ENCODE data around the gene LDHD.

Gene LDHD

DNA sequence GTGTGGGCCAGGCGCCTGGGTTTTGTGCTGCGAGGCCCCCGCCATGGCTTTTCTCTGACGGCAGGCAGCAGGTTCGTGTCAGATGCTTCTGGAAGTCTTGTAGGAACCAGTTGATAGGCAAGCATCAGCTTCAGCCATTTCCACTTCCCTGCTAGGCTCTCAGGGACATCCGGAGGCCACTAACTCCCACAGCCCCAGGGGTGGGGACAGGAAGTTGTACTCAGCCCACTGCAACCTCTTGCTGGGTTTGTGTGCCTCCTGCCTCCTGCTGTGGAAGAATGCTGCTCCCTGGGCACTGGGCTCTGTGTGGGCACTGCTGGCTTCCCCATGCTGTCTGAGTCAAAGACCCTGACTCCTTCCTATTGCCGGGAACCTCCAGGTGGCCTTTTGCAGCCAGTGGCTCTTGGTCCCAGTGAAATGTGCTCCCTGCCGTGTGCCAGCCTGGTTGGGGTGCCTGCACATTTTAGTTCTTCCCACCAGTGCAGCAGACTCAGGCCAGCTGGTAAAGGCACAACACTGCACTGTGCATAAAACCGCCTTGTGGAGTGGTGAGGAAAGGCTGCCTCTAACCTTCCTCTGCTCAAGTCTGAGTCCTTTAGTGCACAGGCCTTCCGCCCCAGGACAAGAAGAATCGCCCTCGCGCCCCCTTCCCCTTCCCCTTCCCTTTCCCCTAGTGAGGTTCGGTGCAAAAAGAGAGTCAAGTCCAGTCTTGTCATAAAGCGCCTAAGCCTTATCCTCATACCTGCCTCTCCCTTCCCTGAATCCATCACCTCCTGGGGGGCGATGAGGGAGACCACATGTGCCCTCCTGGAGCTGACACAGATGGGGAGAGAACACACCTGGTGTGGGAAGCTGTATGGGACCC is 16.6 kb downstream of the LDHD start:
- DNase-seq (ENCODE audit: low read depth): no peak
- no peak overlapping the region for H3K4me3 ChIP-seq (ENCODE audit: low read depth, low read length)
- TF ChIP-seq, protein P1, sequence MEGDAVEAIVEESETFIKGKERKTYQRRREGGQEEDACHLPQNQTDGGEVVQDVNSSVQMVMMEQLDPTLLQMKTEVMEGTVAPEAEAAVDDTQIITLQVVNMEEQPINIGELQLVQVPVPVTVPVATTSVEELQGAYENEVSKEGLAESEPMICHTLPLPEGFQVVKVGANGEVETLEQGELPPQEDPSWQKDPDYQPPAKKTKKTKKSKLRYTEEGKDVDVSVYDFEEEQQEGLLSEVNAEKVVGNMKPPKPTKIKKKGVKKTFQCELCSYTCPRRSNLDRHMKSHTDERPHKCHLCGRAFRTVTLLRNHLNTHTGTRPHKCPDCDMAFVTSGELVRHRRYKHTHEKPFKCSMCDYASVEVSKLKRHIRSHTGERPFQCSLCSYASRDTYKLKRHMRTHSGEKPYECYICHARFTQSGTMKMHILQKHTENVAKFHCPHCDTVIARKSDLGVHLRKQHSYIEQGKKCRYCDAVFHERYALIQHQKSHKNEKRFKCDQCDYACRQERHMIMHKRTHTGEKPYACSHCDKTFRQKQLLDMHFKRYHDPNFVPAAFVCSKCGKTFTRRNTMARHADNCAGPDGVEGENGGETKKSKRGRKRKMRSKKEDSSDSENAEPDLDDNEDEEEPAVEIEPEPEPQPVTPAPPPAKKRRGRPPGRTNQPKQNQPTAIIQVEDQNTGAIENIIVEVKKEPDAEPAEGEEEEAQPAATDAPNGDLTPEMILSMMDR (IDR thresholded peaks at IDR 0.05; ENCODE audit: control insufficient read depth, extremely low read depth, insufficient read depth): no peak

DNA sequence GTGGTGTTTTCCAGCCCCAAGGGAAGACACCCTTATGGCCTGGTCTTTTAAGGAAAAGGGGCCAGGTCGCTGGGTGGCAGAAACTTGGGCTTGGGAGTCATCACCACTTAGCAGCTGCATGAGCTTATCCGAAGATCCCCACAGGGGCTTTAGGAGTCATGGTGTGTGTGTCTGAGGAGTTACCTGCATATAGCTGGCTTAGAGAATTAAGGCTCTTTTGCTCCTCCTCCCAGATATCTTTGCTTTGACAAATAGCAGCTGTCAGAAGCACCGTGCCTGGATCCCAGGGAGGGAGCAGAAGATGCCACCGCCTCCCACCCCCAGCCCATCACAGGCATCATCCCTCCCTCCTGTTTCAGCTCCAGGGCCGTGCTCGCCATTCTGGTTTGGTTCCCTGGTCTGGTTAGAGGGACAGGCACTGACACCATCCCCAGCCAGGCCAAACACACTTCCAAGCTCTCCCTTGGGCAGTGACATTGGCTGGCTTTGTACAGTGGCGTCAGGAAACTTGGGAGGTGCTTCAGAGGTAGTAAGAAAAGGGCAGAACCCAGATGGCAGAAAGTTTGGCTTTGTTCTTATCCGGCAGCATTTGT is 17.4 kb downstream of the LDHD start:
- no peak for DNase-seq (ENCODE audit: low read depth)
- no peak overlapping the region for H3K4me3 ChIP-seq (ENCODE audit: low read depth, low read length)
- TF ChIP-seq, protein P1 (IDR thresholded peaks at IDR 0.05; ENCODE audit: control insufficient read depth, extremely low read depth, insufficient read depth): no peak

DNA sequence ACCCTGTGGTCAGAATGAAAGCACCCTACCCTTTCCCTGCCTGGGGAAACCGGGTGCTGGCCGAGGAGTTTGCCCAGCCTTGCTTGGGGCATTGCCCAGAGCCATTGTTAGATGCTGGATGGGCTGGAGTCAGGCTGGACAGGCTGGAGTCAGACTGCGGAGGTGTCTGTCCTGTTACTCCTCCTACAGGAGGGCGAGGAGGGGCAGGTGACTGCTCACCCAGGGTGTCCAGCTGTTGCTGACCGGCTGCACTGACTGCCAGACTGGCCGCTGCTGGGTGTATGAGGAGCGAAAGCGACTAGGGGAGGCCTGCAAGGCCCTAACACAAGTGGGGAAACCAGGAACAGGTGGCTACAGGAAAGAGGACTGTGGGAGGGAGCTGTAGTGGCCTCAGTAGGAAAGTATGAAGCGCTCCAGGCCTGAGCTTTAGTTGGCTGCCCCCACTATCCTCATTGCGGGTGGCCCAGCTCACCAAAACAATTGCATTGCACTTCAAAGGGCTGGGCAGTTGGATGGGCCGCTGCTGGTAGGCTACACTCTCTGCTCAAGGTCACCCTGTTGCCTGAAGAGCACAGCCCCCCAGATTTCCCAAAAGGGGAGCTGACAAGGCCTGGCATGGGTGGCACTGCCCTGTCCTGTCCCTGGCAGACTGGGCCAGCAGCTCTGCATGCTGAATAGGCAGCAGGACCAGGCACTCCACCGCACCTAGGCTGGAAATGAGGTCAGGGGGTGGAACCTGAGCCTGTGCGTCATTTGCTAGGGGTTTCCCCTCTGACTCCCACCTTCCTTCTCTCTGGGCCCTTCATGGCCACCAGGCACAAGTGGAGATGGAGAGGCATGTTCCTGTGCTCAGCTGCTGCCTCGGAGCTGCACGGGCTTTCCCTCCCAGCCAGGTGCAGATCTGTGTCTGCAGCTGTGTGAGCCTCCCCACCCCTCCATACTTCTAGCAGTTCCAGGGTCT is 18.4 kb downstream of the LDHD start:
- DNase-seq (ENCODE audit: low read depth): no peak
- no peak overlapping the region for H3K4me3 ChIP-seq (ENCODE audit: low read depth, low read length)
- TF ChIP-seq, protein P1 (IDR thresholded peaks at IDR 0.05; ENCODE audit: control insufficient read depth, extremely low read depth, insufficient read depth): no peak

DNA sequence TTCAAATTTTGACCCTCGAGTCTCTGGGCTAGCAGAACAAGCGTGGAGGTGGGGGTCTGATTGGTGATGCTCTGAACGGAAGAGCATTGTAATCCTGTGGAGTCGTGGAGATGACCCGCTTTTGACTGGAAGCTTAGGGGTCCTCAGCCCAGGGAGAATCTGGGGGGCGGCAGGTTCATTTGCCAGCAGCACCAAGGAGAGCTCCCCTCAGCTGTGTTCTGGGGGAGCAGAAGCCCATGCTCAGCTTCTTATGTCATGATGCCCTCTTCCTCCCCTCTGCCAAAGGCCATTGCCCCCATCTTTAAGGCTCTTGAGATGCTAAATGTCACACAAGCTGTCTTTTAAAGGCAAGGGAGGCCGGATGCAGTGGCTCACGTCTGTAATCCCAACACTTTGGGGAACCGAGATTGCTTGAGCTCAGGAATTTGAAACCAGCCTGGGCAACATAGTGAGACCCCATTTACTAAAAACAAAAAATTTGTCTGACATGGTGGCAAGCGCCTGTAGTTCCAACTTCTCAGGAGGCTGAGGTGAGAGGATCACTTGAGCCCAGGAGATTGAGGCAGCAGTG is 19.3 kb downstream of the LDHD start:
- DNase-seq (ENCODE audit: low read depth): no peak
- TF ChIP-seq, protein P1 (IDR thresholded peaks at IDR 0.05; ENCODE audit: control insufficient read depth, extremely low read depth, insufficient read depth): no peak

DNA sequence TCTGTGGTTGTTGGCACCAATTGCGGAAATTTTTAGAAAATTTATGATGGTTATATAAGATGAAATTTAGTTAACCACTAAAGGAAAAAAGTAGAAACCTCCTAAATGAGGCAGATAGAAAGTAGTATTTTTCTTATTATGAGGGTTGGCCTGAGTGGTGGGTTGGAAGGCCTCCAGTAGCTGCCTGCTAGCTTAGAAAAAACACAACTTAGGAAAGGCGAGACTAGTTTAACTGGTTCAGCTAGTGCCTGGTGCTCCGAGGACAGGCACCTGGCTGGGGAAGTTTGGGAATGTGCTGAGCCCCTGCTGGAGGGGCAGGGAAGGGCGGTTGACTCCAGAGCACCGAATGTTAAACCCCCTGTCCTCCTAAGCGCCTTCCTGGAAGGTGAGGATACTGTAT is 19.9 kb downstream of the LDHD start:
- TF ChIP-seq, protein P1 (IDR thresholded peaks at IDR 0.05; ENCODE audit: control insufficient read depth, extremely low read depth, insufficient read depth): peak; percentile 53
- H3K4me3 ChIP-seq (ENCODE audit: low read depth, low read length): peak overlapping the region; percentile 1; the same call in 1 of the 2 replicates
- peak; percentile 94 for DNase-seq (ENCODE audit: low read depth)

More for the DNA sequence above, 19.3 kb downstream of the LDHD start:
- no peak overlapping the region for H3K4me3 ChIP-seq (ENCODE audit: low read depth, low read length)

DNA sequence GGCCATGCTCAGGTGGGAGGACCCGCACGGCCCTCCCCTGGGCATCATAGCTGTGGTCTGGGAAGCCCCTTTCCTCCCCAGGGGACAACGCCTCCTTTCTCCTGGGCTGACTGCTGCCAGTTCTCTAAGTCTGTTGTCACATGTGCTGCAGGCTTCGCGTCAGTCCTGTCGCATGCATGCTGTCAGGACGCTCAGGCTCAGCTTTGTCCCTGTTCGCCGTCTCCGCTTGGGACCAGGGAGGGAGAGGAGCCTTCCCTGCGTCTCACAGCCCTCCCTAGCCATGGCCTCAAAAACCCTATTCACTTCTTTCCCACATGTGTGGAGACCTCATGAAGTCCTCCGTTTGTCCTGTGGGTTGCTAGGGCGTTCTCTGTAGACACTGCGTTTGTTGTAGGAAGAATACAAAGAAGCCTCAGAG is 21.4 kb downstream of the LDHD start:
- DNase-seq (ENCODE audit: low read depth): no peak
- H3K4me3 ChIP-seq (ENCODE audit: low read depth, low read length): no peak overlapping the region
- TF ChIP-seq, protein P1 (IDR thresholded peaks at IDR 0.05; ENCODE audit: control insufficient read depth, extremely low read depth, insufficient read depth): no peak

Measured in LNCaP clone FGC (cell line).